Stimulated activated CD4-positive, alpha-beta T cell treated with anti-CD3 and anti-CD28 coated beads, Interleukin-15, amount 100 ng/mL, for 1 hour (primary cell): Measurements from ENCODE around the gene CERS2.
"Not testable (repeated sequence)": the region's sequence is repeated elsewhere in the genome, so short reads cannot be mapped to it uniquely, and the experiment has no call there.

Experiments used
- DNase-seq, 2 donors: peaks; one replicate each; pipeline ENCODE4 v3.0.0-alpha.2; 2020; ENCODE audit warnings: low read depth in 1 of 2, low spot score in 1 of 2

The CERS2 gene

GRCh38 chr1:150970808-150971582 is 3.6 kb downstream of the CERS2 start:
- DNase-seq = no peak

DNA sequence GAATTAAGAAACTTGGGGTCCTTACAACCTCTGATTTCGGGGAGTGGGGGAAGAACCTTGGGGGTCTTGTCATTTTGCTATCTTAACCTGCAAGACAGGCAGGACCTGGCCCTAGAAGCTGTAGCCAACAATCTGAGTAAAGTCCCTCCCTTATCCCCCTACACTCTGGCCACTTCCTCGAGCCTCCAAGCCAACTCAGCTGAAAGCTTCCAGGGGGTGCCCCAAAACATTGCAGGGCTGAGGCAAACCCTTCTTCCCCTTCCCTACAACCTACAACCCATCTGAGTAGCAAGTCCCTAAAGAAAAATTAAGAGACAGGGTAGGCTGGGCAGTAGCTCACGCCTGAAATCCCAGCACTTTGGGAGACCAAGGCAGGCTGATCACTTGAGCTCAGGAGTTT is 5.0 kb downstream of the CERS2 start:
- no peak for DNase-seq

DNA sequence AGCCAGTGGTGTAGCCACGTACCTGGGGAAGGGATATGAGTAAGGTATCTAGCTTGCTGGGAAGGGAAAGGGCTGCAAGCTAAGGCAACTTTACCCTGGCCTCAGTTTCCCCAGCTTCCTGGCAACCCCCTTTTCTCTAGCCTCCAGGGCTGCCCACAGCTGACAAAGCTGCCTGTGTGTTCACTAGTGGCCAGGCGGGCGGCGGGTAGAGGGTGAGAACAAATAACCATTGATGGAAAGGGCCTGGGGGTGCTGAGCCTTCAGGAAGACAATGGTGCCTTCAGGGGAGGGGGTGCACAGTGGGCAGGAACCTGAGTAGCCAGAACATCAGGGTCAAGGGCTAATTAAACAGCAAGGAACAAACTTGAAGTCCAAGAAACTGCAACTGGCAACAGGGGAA is 6.1 kb downstream of the CERS2 start:
- DNase-seq = no peak

GRCh38 chr1:150967936-150968335 is 6.7 kb downstream of the CERS2 start:
- no peak for DNase-seq

DNA sequence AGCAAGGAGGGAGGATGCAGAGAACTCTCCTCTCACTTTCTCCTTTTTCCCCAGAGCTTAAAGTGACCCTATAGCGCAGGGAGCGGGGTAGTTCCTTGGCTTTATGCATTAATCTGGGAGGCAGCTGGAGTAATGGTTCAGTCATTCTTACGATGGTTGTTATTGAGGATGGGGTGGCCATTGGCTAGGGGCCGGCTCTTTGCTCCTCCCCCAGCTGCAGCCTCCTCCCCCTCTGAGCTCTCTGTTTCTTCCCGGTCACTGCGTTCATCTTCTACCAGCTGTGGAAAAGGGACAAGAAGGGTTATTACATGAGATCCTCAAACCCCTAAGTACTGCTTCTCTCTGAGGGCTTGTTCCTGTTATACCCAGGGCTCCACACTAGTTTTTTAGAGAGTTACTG is 8.6 kb downstream of the CERS2 start:
- DNase-seq = no peak

- DNase-seq = no peak
Measured at GRCh38 chr1:150965605-150966004, 9.0 kb downstream of the CERS2 start.

DNA sequence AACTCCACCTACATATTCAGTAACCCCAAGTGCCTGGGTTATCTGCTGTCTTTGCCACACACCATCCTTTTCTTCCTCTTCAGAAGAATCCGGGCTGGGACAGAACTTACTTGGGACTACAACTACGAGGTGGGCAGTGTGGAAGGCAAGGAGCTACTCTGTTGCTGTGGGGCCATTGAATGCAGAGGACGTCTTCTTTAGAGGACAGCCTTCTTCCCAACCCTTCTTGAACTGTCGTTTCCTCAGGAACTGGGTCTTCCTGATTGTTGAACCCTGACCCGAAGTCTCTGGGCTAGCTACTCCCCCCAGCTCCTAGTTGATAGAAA is 10.5 kb downstream of the CERS2 start:
- no peak for DNase-seq

GRCh38 chr1:150963321-150964163 is 11.1 kb downstream of the CERS2 start:
- DNase-seq = no peak

- DNase-seq = no peak
Measured at GRCh38 chr1:150961756-150962155, 12.9 kb downstream of the CERS2 start.

GRCh38 chr1:150960646-150961045 is 14.0 kb downstream of the CERS2 start:
- no peak for DNase-seq

GRCh38 chr1:150957666-150958065 is 17.0 kb downstream of the CERS2 start:
- no peak for DNase-seq

- no peak for DNase-seq
Measured at GRCh38 chr1:150955280-150955679, 19.4 kb downstream of the CERS2 start.

DNA sequence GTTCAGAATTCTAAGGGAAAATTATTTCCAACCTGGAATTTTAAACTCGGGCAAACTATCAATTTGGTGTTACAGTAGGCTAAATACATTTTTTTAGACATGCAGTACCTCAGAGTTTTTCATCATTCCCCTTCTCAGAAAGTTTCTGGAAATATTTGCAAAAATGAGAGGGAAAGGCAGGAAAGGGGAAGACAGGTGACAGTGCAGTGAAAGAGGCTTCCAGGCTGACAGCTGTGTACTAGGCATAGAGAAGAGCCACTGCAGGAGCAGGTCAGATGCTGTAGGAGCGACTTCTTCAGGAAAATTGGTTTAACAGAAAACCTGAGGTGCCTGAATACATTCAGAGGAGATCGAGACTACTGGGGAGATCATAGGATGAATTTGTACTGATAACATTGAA is 19.9 kb downstream of the CERS2 start:
- DNase-seq = no peak

GRCh38 chr1:150944856-150945255 is 29.8 kb downstream of the CERS2 start:
- no peak for DNase-seq

GRCh38 chr1:150931773-150932172 is 42.9 kb downstream of the CERS2 start:
- no peak for DNase-seq

DNA sequence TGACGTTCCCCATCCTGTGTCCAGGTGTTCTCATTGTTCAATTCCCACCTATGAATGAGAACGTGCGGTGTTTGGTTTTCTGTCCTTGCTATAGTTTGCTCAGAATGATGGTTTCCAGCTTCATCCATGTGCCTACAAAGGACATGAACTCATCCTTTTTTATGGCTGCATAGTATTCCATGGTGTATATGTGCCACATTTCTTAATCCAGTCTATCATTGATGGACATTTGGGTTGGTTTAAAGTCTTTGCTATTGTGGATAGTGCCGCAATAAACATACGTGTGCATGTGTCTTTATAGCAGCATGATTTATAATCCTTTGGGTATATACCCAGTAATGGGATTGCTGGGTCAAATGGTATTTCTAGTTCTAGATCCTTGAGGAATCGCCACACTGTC is 45.9 kb downstream of the CERS2 start:
- not testable (repeated sequence) for DNase-seq

GRCh38 chr1:150928286-150928685 is 46.3 kb downstream of the CERS2 start:
- no peak for DNase-seq

DNA sequence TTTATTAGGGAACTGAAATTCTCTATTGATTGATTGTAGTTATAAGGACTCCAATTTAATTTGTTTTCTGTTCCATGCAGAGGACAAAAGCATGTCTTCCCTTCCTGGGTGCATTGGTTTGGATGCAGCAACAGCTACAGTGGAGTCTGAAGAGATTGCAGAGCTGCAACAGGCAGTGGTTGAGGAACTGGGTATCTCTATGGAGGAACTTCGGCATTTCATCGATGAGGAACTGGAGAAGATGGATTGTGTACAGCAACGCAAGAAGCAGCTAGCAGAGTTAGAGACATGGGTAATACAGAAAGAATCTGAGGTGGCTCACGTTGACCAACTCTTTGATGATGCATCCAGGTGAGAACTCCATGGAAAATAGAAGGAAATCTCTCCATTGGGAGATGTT is 47.0 kb downstream of the CERS2 start:
- no peak for DNase-seq

- peak; percentile 82 to 83 for DNase-seq
Measured at GRCh38 chr1:150926097-150926741, 48.4 kb downstream of the CERS2 start, which contains the start of gene SETDB1. TSS of gene SETDB1 (plus strand) at chr1:150926363. CDS start at chr1:150927715, 1,352 bp downstream.

DNA sequence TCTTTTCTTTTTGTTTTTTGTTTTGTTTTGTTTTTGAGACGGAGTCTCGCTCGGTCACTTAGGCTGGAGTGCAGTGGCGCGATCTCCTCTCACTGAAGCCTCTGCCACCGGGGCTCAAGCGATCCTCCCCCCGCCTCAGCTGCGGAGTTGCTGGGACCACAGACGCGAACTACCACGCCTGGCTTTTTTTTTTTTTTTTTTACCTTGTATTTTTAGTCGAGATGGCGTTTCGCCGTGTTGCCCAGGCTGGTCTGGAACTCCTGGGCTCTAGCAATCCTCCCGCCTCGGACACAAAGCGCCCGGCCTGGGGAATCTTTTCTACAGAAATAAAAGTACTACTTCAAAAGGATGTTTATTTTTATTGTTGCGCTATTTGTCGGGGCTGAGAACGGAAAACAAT is 49.6 kb downstream of the CERS2 start:
- DNase-seq = no peak

DNA sequence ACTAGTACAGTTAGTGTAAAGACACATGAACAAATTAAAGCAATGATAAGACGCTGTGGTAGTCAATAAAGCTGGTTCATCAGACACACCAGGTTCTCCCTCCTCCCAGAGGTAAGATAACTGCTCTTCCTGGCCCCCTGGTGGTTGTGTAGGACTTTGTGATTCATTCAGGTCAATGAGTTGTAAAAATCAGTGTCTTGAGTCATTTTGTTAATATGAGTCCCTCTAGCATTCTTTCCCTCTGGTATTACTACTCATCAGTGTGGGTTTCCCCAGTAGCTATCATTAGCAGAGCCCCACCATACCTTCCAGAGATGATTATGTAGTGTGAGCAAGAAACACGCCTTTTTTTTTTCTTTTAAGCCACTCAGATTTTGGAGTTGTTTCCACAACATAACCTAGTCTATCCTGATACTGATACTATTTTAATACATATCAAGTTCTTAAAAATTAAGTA is 52.1 kb downstream of the CERS2 start:
- peak; percentile 42 to 55 for DNase-seq

DNA sequence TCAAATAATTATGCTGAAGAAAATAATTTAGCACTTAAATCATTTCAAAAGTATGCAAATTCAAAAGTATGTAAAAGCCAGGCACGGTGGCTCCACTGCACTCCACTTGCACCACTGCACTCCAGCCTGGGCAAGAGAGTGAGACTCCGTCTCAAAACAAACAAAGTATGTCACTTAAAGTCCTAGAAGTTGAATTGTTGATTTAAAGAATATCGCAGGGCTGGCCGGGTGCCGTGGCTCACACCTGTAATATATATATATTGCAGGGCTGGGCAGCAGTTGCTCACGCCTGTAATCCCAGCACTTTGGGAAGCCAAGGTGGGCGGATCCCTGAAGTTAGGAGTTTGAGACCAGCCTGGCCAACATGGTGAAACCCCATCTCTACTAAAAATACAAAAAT is 57.2 kb downstream of the CERS2 start:
- DNase-seq = no peak
